Right renal cortex interstitium (tissue), 3 donors: ENCODE results near the gene PWWP2B. TPM values are rescaled to one million over a fixed set of nuclear protein-coding genes. Genes with fewer than 3 reads are reported as not detected.
"Not testable (repeated sequence)": the region's sequence is repeated elsewhere in the genome, so short reads cannot be mapped to it uniquely, and the experiment has no call there.

Experiments used
- DNase-seq, 3 donors: peaks; one replicate each; pipeline ENCODE4 v3.0.0-alpha.2; 2013; ENCODE audit warnings: low read depth in 3 of 3, low spot score in 2 of 3
- polyA plus RNA-seq, 3 donors: library from polyadenylated mRNA; unstranded; fragments of 120-200 nt; gene quantifications; one replicate each; pipeline ENCODE4 v1.2.1, GENCODE V29; 2013; ENCODE audit not compliant: insufficient read length in 3 of 3

PWWP2B gene
- 1 to 10 TPM; 5.0 to 9.7 (median 8.2) TPM for polyA plus RNA-seq

DNA sequence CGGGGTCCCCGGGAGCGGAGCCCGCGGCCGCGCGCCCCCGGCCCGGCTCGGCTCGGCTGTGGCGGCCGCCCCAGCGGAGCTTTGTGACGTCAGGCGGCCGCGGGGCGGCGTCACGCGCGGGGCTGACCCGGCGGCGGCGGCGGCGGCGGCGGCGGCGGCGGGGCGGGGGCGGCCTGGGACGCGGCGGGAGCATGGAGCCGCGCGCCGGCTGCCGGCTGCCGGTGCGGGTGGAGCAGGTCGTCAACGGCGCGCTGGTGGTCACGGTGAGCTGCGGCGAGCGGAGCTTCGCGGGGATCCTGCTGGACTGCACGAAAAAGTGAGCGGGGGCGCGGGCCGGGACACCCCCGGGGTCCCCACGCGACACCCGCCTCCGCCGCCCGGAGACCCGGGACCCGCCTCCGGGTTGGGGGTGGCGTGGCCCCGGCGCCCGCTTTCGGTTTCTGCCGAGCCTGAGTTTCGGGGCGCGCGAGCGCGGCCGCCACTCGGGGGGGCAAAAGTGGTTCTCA, at the start of gene PWWP2B:
PWWP2B (plus strand) TSS at position 165 of the 506 bp plus-strand sequence; CDS start at position 192, 27 bp downstream.
- no peak for DNase-seq

DNA sequence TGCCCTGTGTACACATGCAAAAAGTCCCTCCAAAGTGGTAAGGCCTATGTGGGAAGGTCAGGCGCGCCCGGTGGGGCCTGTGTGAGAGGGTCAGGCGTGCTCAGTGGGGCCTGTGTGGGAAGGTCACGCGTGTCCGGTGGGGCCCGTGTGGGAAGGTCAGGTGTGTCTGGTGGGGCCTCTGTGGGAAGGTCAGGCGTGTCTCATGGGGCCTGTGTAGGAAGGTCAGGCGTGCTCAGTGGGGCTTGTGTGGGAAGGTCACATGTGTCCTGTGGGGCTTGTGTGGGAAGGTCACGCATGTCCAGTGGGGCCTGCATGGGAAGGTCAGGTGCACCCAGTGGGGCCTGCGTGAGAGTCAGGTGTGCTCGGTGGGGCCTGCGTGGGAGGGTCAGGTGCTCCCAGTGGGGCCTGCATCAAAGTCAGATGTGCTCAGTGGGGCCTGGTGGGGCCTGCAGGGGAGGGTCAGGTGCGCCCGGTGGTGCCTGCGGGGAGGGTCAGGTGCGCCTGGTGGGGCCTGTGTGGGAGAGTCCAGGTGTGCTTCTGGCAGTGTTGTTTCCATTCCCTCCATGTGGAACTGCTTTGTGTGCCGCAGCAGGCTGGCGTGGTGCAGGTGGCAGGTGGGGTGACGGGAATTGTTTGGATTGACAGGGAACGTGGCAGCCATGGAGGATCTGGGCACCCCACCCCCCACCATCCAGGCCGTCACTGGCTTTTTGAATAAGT, 49.6 kb upstream of the PWWP2B start:
- no peak for DNase-seq

GRCh38 chr10:132347931-132348267, 49.1 kb upstream of the PWWP2B start:
- no peak for DNase-seq

GRCh38 chr10:132349766-132350165, 47.2 kb upstream of the PWWP2B start:
- no peak for DNase-seq

GRCh38 chr10:132350391-132350790, 46.6 kb upstream of the PWWP2B start:
- DNase-seq: no peak

- no peak for DNase-seq
Measured at GRCh38 chr10:132350946-132351345, 46.1 kb upstream of the PWWP2B start.

DNA sequence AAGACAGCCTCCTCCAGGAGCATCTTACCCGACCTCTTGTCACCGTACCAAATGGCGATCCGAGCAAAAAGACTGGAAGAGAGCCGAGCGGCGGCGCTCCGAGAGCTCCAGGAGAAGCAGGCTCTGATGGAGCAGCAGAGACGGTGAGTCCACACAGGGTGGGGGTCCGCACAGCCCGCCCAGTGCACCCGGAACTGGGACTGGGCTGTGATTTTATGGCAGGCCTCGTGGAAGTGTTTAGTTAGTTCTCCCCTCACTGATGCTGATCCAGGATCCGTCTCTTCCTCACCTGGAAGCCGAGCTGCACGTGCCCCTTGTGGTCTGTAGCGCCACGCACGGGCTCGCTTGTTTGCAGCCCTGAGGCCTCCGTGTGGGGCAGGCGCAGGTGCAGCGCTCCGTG, 45.4 kb upstream of the PWWP2B start:
- DNase-seq: no peak

- not testable (repeated sequence) for DNase-seq
Measured at GRCh38 chr10:132352462-132353308, 44.3 kb upstream of the PWWP2B start.

DNA sequence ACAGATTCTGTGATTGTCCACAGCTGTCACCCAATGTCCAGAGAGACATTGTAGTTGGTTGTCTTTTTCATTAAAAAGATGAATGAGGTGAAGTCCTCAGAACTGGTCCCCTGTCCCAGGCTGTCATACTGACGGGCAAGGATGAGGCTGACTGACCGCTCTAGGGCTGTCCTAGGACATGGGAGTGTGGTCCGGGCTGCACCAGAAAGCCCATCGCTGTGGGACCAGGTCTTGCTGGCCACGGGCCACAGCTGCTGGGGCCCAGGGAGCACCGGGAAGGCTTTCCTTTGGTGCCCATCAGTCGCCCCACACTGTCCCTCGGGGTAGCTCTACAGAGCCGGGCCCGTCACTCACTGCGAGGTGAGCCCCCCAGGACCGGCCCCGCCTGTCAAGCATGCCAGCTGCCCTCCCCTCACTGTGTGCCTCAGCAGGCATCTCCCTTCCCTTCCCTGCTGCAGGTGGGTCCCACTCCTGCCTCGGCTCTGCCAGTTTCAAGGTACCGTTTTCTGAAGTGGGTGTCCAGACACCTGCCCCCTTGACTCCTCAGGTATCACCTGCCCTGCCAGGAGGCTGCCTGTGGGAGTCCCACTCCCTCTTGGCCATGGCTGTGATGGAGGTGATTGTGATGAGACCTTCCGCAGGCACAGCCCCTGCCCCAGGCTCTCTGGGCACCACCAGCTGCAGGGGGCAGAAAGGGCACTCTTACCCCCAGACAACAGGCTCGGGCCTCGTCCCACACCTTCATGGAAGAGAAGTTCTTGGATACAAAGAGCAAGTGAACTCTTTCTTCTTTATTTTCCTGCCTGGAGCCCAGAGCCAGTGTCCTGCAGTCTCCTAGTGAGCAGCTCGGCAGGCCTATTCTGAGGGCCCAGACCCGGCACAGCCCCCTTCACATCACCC, 43.3 kb upstream of the PWWP2B start:
- DNase-seq: no peak

GRCh38 chr10:132354356-132355094, 42.5 kb upstream of the PWWP2B start:
- no peak for DNase-seq

DNA sequence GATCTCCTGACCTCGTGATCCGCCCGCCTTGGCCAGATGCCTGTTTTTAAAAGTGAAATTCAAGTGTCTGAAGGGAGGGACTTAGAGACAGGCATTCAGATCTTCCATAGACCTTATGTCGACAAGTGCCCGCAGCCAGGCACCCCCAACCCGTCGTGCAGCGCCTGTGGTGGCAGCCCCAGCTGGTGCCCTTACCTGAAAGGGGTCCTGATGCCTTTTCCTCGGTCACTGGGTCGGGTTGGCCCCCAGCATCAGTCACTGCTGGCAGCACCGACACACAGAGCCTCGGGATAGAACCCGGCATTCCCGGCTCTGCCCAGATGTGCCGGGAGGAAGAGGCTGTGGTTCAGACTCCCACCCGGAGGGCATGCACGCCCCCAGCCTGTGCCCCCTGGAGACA, 41.7 kb upstream of the PWWP2B start:
- no peak for DNase-seq

DNA sequence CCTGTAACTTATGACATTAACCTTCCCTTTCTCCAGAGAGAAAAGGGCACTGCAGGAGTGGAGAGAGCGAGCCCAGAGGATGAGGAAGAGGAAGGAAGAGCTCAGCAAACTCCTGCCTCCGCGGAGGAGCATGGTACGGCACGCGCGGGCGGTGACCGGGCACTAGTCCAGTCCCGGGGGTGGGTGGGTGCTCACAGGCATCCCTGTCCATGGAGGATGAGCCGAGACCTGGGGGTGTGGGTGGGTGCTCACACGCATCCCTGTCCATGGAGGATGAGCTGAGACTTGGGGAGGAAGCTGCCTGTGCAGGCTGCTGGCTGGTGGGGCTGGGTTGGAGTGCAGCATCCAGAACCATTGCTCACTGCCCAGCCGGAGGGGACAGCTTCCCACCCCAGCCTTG, 41.2 kb upstream of the PWWP2B start:
- DNase-seq: no peak

DNA sequence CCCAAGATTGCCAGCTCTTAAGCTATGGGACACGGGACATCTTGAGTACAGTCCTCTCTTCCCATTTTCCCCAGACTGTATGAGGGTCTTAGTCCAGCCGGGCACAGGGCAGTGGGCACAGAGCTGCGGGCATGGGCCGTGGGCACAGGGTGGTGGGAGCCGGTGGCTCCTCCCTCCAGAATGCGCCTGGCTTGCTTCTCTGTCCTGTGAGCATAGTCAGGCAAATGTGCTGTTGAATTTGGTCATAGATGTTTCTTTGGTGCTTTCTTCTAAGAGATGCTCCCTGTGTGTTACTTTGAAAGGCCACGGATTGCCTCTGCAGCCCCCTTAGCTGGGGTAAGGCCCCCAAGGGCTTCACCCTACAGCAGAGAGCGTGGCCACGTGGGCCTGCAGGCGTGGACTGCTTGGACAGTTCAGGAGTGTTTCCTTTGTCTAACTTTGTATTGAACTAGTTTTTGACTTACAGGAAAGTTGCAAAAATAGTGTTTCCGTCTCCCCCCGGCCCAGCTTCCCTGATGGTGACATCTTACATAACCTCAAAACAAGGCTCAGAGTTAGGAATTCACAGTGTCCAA, 40.3 kb upstream of the PWWP2B start:
- no peak for DNase-seq

- no peak for DNase-seq
Measured at GRCh38 chr10:132357286-132358058, 39.5 kb upstream of the PWWP2B start.

DNA sequence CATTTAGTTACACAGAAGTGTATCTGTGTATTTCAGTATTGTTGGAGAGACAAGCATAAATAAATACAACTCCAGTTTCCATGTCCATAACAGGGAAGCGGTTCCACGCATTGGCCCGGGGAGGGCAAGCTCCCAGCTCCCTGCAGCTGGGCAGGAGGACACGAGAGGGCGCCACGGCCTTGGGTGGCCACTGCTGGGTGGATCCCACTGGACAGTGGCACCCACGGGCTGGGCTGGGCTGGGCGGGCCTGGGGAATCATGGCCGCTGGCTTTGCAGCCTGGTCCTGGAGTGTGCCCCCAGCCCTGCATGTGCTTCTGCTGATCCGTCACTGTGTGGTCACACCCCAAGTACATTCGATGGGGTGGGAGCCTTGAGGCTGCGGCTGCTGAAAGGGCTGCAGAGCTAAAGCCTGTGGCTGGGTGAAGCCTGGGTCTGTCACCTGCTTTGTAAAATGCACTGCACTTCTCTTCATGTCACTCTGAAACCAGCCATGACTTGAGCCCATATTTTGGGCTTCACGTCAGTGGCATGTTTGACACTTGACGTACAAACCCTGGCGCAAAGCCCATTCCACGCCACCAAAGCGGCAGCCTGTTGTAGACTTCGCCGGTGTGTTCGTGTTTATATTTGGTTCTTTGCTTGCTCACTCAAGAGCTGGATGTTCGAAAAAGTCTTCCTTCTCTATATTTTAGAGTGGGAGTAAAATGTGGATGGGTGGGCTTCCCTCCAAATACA, 37.5 kb upstream of the PWWP2B start:
- no peak for DNase-seq

DNA sequence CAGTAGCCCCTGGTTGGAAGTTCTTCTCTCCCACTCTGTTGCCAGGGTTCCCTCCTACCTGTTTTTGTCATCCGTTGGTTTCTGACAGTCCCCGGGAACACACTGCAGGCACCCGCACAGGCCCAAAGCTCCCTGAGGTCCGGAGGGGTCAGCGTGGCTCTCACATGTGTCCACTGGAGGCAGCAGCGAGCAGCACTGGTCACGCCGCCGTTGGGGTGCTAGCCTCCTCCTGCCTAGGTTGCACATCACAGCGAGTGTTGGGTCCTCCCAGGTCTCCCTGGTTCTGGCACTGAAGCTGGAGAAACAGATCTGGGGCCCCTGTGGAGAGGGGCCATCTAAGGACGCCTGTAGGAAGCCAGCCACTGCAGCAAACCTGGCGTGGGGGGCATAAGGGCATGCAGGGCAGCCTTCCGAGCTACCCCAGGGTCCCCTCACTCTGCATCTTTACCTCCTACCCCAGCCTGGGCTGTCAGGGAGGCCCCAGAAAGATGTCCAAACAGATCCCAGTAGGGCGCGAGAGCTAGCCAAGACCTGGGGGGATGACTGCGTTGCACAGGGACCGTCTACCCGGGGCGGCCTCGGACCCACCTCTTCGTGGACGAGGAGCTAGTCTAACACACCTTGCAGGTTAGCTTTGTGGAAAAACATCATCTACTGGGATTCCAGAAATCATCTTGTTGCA, 36.1 kb upstream of the PWWP2B start:
- DNase-seq: no peak

GRCh38 chr10:132361581-132362101, 35.4 kb upstream of the PWWP2B start:
- DNase-seq: no peak
